GM23338 (cell line): Measurements from ENCODE around the gene OSBPL10.
A peak's percentile ranks its signal among the peaks of the same experiment; 100 is the strongest.

ENCODE experiments used
- CREB1 ChIP-seq: fragments of 250-450 bp; sonication (Bioruptor Pico); IDR thresholded peaks from 2 replicates; pipeline ENCODE4 v1.5.0; 2020; ENCODE audit warnings: low read depth, mild to moderate bottlenecking, moderate library complexity
- CTCF ChIP-seq, 2 experiments: fragments of 200-600 bp in 1 of 2; sonication (generic) in 1 of 2; conservative IDR thresholded peaks; 2 replicates each; pipeline versions ENCODE4 v1.5.1 to v1.6.1; 2016 to 2017; ENCODE audit warnings: antibody characterized with exemption in 2 of 2, low read depth in 2 of 2, mild to moderate bottlenecking in 2 of 2, moderate library complexity in 1 of 2
- ETS1 ChIP-seq: IDR thresholded peaks from 2 replicates; pipeline ENCODE4 v1.6.1; 2016; ENCODE audit warnings: antibody characterized with exemption
- EZH2 ChIP-seq: fragments of 200-600 bp; sonication (generic); IDR thresholded peaks from one replicate; pipeline ENCODE4 v1.8.0; 2017; ENCODE audit warnings: antibody characterized with exemption, mild to moderate bottlenecking, low read depth; ENCODE audit not compliant: unreplicated experiment
- EZH2phosphoT487 ChIP-seq: fragments of 200-600 bp; sonication (generic); IDR thresholded peaks from one replicate; pipeline ENCODE4 v1.8.1; 2018; ENCODE audit warnings: antibody characterized with exemption; ENCODE audit not compliant: unreplicated experiment
- JUNB ChIP-seq: IDR thresholded peaks from one replicate; pipeline ENCODE4 v1.6.1; 2016; ENCODE audit warnings: antibody characterized with exemption; ENCODE audit not compliant: unreplicated experiment
- NANOG ChIP-seq: IDR thresholded peaks from 2 replicates; pipeline ENCODE4 v1.6.1; 2016; ENCODE audit warnings: antibody characterized with exemption, borderline replicate concordance
- POLR2AphosphoS5 ChIP-seq: IDR thresholded peaks from 2 replicates; pipeline ENCODE4 v1.6.1; 2016; ENCODE audit warnings: antibody characterized with exemption, low read depth

DNA sequence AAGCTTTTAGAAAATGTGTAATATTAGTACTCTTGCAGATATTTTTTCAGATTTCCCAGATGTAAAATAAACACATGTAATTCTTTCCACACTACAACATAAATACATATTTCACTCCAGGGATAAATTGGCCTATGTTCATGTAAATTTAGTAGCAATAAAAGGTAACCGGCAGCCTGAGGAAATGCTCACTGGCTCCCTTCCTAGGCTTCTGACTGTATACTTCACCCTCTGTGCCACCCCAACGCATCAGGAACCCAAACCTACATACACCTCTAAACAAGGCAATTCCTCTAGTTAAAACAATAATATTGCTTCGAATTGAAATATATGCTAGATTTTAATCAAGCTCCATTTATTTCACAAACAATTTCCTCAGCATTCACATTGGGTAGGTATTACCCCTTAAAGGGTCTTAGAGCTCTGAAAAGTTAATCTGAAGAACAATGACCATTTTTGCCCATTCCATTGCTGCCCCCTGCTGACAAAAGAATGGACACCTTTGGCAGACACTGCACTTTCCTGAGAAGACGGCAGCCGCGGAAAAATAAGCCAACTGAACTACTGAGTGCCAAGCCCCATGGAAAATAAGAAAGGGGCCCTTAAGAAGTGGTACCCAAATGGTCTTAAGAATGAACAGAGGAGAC lies 212.5 kb downstream of the OSBPL10 start:
- TF ChIP-seq CTCF (conservative IDR thresholded peaks at IDR 0.05; ENCODE audit: low read depth in 2 of 2) (peak; percentile 41 to 65), NANOG (no peak), EZH2 (no peak), EZH2phosphoT487 (no peak), POLR2AphosphoS5 (no peak), CREB1 (CRISPR knock-in tag) (no peak), JUNB (no peak), ETS1 (no peak)
